ENCODE data around the gene CBX4. TPM values are rescaled to one million over a fixed set of nuclear protein-coding genes. Genes with fewer than 3 reads are reported as not detected.

CBX4 gene
- total RNA-seq, 1 donor from 2014 or later = 56.3 TPM

DNA sequence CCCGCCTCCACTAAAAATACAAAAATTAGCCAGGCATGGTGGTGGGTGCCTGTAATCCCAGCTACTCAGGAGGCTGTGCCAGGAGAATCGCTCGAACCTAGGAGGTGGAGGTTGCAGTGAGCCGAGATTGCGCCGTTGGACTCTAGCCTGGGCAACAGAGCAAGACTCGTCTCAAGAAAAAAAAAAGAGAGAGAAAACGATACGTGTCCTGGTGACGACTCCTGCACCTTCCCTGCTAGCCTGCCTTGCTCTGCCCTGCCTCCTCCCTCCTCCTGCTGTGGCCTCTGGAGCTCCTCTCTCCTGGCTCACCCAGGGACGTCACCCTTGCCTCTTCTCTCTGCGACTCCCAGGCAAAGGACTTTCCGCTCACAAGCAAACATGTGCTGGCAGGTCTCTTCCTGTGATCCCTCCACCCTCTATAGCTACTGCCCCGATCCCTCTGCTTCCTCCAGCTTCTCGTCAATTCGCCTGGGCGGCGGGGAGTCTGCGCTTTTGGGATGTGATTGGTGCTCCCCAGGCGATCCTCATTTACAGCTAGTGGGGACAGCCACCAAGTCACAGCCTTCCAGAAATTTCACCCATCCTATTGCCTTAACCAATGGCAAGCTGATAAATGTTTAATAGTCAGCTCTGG, 25.5 kb upstream of the CBX4 start:
- TF ChIP-seq, protein P1, sequence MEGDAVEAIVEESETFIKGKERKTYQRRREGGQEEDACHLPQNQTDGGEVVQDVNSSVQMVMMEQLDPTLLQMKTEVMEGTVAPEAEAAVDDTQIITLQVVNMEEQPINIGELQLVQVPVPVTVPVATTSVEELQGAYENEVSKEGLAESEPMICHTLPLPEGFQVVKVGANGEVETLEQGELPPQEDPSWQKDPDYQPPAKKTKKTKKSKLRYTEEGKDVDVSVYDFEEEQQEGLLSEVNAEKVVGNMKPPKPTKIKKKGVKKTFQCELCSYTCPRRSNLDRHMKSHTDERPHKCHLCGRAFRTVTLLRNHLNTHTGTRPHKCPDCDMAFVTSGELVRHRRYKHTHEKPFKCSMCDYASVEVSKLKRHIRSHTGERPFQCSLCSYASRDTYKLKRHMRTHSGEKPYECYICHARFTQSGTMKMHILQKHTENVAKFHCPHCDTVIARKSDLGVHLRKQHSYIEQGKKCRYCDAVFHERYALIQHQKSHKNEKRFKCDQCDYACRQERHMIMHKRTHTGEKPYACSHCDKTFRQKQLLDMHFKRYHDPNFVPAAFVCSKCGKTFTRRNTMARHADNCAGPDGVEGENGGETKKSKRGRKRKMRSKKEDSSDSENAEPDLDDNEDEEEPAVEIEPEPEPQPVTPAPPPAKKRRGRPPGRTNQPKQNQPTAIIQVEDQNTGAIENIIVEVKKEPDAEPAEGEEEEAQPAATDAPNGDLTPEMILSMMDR (IDR thresholded peaks at IDR 0.05) = no peak
- POLR2A ChIA-PET = interaction anchor here (0.7 kb wide), 1 partner anchor 20 kb away, joined by 3 read pairs; no protein-coding TSS in a partner anchor
- ATAC-seq (ENCODE audit: low read depth) (no peak), DNase-seq (no peak)
- no peaks in the 10 kb centered on the region for H3K9me3 Mint-ChIP-seq
- H3K27me3 Mint-ChIP-seq = peaks cover 27% of the 10 kb centered on the region
- CTCF ChIA-PET = no interaction called here
- H3K27ac Mint-ChIP-seq = no peak overlapping the region
- H3K36me3 Mint-ChIP-seq (ENCODE audit: low read depth) = no peaks in the 10 kb centered on the region
- peaks cover 23% of the 10 kb centered on the region for H3K4me1 Mint-ChIP-seq
- H3K4me3 Mint-ChIP-seq = no peak overlapping the region
- intact Hi-C loops (cut with micrococcal nuclease) = no loop called here

- POLR2A ChIA-PET = interaction anchor here (0.7 kb wide), 1 partner anchor 19 kb away, joined by 3 read pairs; no protein-coding TSS in a partner anchor
- H3K4me3 Mint-ChIP-seq = no peak overlapping the region
- CTCF ChIA-PET = no interaction called here
Measured at GRCh38 chr17:79864147-79864546, 24.9 kb upstream of the CBX4 start.

DNA sequence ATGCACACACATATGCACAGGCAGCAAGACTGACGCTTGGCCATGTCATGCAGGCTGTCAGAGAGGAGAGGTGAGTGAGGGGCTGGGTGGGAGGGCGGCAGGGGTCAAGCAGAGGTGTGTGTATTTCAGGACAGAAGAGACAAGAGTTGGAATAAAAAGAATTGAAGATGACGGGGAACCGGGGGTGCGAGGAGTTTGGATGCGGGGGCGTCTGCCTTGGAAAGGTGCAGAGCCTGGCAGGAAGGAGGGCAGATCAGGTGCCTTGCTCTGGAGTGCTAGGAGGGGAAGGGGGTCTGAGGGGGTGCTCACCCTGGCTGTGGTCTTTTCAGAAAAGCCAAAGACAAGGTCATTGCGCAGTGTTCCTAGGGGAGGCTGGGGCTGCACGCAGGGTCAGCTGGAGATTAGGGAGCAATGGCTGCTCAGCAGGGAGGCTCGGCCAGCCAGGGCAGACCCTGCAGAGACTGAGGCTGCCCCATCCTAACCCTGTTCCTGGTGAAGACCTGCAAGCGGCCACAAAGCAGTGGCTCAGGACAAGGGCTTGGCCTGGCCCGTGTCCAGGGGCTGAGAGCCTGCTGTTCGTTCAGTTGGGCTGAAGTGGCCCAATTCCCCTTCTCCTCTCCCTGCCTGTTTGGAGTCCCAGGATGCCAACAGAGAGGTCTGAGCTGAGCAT, 23.7 kb upstream of the CBX4 start:
- intact Hi-C loops (cut with micrococcal nuclease) = no loop called here
- no peak for DNase-seq
- peaks cover 32% of the 10 kb centered on the region for H3K27me3 Mint-ChIP-seq
- H3K27ac Mint-ChIP-seq = no peak overlapping the region
- H3K4me3 Mint-ChIP-seq = no peak overlapping the region
- CTCF ChIA-PET = no interaction called here
- TF ChIP-seq, protein P1 (IDR thresholded peaks at IDR 0.05) = no peak
- H3K4me1 Mint-ChIP-seq = peaks cover 23% of the 10 kb centered on the region
- POLR2A ChIA-PET = no interaction called here
- H3K36me3 Mint-ChIP-seq (ENCODE audit: low read depth) = no peaks in the 10 kb centered on the region
- no peaks in the 10 kb centered on the region for H3K9me3 Mint-ChIP-seq
- ATAC-seq (ENCODE audit: low read depth) = no peak

More at GRCh38 chr17:79864147-79864546, 24.9 kb upstream of the CBX4 start:
- no peak overlapping the region for H3K27ac Mint-ChIP-seq
- ATAC-seq (ENCODE audit: low read depth) (no peak), DNase-seq (no peak)
- peaks cover 23% of the 10 kb centered on the region for H3K4me1 Mint-ChIP-seq
- no peaks in the 10 kb centered on the region for H3K9me3 Mint-ChIP-seq
- intact Hi-C loops (cut with micrococcal nuclease) = no loop called here
- no peaks in the 10 kb centered on the region for H3K36me3 Mint-ChIP-seq (ENCODE audit: low read depth)
- peaks cover 29% of the 10 kb centered on the region for H3K27me3 Mint-ChIP-seq
- TF ChIP-seq, protein P1 (IDR thresholded peaks at IDR 0.05) = no peak

DNA sequence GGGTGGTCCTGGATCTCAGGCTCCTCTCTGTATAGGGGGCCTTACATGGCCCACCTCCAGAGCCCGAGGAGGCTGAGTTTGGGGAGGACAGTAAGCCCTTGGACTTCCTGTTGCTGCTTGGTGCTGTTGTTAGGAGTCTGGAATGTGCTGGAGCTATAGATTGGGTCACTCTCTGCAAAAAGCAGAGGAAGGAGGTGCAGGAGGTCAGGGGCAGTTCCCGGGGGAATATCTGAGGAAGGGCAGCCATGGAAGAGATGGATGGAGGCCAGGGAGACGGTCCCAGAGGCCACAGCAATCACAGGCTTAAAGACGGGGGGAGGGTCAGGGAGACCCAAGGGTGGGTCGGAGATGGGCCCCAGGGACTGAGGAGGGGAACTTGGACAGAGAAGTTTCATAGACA, 23.0 kb upstream of the CBX4 start:
- H3K27ac Mint-ChIP-seq = no peak overlapping the region
- peaks cover 32% of the 10 kb centered on the region for H3K27me3 Mint-ChIP-seq
- ChIA-PET POLR2A (no interaction called here), CTCF (no interaction called here)
- intact Hi-C loops (cut with micrococcal nuclease) = no loop called here
- no peaks in the 10 kb centered on the region for H3K9me3 Mint-ChIP-seq
- TF ChIP-seq, protein P1 (IDR thresholded peaks at IDR 0.05) = no peak
- H3K36me3 Mint-ChIP-seq (ENCODE audit: low read depth) = no peaks in the 10 kb centered on the region
- no peak overlapping the region for H3K4me3 Mint-ChIP-seq
- H3K4me1 Mint-ChIP-seq = peaks cover 20% of the 10 kb centered on the region
- DNase-seq (no peak), ATAC-seq (ENCODE audit: low read depth) (no peak)

- CTCF ChIA-PET = no interaction called here
- Mint-ChIP-seq H3K27ac (no peak overlapping the region), H3K4me3 (no peak overlapping the region), H3K36me3 (ENCODE audit: low read depth) (no peaks in the 10 kb centered on the region), H3K9me3 (no peaks in the 10 kb centered on the region), H3K4me1 (peaks cover 15% of the 10 kb centered on the region), H3K27me3 (peaks cover 38% of the 10 kb centered on the region)
- POLR2A ChIA-PET = no interaction called here
- TF ChIP-seq, protein P1 (IDR thresholded peaks at IDR 0.05) = no peak
- DNase-seq (no peak), ATAC-seq (ENCODE audit: low read depth) (no peak)
- intact Hi-C loops (cut with micrococcal nuclease) = no loop called here
Measured at GRCh38 chr17:79861413-79862216, 22.4 kb upstream of the CBX4 start.
